GM12892 (cell line): ENCODE results near the gene ARHGEF17.

ENCODE experiments used
- DNase-seq: peaks from one replicate; pipeline ENCODE4 v3.0.0; 2011; ENCODE audit not compliant: insufficient read length
- FAIRE-seq: peaks from 2 replicates; lab custom pipeline; 2011; peaks lifted over from hg19 to GRCh38; lab: Jason Lieb, UNC
- POLR2A ChIP-seq: IDR thresholded peaks from 2 replicates; pipeline ENCODE4 v1.6.1; 2011; ENCODE audit warnings: low read depth, low read length, control low read depth
- POLR2AphosphoS5 ChIP-seq: IDR thresholded peaks from 2 replicates; pipeline ENCODE4 v1.6.1; 2011; ENCODE audit warnings: low read depth, low read length, control low read depth
- TAF1 ChIP-seq: IDR thresholded peaks from 2 replicates; pipeline ENCODE4 v1.6.1; 2011; ENCODE audit warnings: low read depth, mild to moderate bottlenecking, control low read depth, low read length, borderline replicate concordance

ARHGEF17 gene

DNA sequence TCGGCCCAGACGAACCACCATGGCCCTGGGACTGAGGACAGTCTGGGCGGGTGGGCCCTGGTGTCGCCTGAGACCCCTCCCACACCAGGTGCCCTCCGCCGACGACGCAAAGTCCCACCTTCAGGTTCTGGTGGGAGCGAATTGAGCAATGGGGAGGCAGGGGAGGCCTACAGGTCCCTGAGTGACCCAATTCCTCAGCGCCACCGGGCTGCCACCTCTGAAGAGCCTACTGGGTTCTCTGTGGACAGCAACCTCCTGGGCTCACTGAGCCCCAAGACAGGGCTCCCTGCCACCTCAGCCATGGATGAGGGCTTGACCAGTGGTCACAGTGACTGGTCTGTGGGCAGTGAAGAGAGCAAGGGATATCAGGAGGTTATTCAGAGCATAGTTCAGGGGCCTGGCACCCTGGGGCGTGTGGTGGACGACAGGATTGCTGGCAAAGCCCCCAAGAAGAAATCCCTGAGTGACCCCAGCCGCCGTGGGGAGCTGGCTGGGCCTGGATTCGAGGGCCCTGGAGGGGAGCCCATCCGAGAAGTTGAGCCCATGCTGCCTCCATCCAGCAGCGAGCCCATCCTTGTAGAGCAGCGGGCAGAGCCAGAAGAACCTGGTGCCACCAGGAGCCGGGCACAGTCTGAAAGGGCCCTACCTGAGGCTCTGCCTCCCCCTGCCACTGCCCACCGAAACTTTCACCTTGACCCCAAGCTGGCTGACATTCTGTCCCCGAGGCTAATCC lies 2.8 kb downstream of the ARHGEF17 start:
- FAIRE-seq = no peak
- no peak for DNase-seq
- TF ChIP-seq POLR2AphosphoS5 = no peak
- no peak for TF ChIP-seq TAF1
- TF ChIP-seq POLR2A = no peak

- TF ChIP-seq POLR2AphosphoS5 (no peak), TAF1 (no peak), POLR2A (no peak)
- FAIRE-seq (no peak), DNase-seq (no peak)
Observed at GRCh38 chr11:73311394-73311869, 3.4 kb downstream of the ARHGEF17 start.

GRCh38 chr11:73312036-73312435 lies 4.0 kb downstream of the ARHGEF17 start:
- FAIRE-seq (no peak), DNase-seq (no peak)
- TF ChIP-seq TAF1 (no peak), POLR2AphosphoS5 (no peak), POLR2A (no peak)

DNA sequence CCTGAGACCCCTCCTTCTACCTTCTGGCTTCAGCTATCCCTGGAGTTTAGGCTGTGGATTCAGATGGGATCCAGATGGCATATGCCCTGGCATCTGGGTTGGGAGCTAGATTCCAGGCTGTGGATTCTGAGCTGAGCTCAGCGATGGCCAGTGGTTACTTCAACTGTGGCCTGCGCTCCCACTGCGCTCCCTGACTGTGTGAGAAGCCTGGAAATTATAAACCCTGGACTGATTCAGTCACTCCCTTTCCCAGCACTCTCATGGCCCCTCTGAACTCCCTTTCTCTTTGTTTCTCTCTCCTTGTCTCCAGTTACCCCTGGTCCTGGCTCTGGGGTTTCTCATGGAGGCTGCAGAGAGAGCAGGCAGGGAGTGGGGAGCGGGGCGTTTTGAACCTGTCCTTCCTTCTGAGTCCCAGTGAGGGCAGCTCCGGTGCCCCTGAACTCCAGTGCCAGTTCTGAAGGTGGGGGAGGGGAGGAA lies 4.8 kb downstream of the ARHGEF17 start:
- DNase-seq (no peak), FAIRE-seq (no peak)
- no peak for TF ChIP-seq POLR2A
- no peak for TF ChIP-seq TAF1
- TF ChIP-seq POLR2AphosphoS5 = no peak

DNA sequence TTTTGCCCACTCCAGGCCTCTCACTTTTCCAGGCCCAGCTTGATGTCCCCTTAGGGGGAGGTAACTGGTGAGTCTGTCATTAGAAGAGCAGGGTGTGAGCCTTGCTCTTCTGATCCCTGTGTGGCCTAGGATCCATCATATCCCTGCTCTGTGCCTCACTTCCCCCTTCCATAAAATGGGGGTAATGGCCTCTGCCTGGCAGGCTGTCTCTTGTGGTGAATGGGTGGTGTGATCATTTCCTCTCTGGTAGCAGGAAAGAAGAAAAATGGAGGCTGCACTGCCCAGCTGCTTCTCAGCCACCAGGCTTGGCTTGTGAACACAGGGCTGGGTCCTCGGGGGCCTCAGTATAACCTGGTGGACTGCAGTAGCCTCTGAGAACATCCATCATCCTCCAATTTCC lies 5.6 kb downstream of the ARHGEF17 start:
- DNase-seq (no peak), FAIRE-seq (peak; percentile 83)

DNA sequence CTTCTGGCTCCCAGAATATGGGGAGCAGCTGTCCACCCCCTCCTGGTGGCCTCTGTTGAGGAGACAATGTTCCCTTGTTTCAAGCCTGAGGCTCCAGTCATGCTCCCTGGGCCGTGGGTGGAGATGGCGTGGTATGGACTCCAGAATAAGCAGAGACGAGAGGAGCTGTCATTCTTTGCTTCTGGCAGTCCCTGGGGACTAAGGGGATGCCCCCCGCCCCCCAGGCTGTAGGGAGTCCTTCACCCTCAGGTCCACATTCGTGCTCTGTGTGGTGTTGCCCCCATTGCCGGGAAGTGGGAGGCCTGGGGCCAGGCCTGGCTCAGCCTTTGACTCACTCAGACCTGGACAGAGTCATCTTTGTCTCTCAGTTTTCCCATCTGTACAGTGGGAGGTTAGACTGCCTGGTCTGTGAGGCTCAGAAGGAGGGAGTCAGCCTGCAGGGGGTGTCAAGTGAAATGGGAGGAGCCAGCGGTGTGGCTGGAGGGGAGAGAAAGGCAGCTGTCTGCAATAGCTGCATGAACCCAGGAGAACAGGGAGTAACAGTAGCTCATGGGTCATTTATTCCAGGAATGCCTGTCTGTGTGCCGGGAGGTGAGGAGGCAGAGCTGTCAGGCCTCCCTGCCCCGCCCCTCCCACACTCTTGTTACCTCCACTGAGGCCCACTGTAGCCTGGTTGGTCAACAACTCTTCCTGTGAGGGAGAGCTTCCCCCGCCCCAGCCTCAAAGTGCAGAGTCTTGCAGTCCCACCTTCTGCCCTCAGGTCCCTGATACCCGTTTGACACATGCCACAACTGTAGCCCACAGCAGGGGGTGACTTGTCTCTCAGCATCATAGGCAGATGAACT lies 6.3 kb downstream of the ARHGEF17 start:
- DNase-seq (no peak), FAIRE-seq (peak; percentile 95)
- TF ChIP-seq POLR2AphosphoS5 = no peak
- no peak for TF ChIP-seq POLR2A
- no peak for TF ChIP-seq TAF1

More for the DNA sequence above, 5.6 kb downstream of the ARHGEF17 start:
- TF ChIP-seq TAF1 (no peak), POLR2AphosphoS5 (no peak), POLR2A (no peak)

DNA sequence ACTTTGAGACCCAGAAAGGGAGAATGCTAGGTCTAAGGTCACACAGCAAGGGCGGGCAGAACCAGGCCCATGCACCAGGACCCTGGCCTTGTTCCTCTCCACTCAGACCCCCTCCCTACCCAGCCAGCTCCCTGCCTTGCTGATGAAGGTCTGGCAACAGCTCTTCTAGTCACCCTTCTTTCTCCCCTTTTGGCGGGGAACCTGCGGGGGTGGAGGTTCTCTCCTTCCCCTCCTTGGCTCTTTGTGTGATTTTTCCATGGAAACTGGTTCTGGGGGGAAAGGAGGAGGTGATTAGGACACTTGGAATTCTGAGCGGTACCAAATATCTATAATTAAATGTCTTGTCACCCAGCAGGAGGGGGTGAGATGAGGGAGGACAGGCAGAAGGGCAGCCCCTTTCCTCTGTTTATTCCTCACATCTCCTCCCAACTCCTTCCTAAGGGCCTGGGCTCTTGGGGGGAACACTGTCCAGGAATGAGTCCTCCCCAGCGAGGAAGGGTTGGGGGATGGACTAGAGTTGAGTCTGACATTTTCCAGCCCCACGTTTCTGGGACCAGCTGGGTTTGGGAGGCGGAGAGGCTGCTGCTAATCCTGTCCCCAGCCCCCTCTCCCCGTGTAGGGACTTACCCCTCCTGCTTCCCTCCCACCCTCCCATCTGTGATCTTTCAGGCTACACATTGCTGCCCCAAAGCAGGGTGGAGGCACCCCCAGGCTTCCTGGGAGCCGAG lies 7.4 kb downstream of the ARHGEF17 start:
- TF ChIP-seq TAF1 (no peak), POLR2AphosphoS5 (no peak), POLR2A (no peak)
- DNase-seq (no peak), FAIRE-seq (peak; percentile 5)

DNA sequence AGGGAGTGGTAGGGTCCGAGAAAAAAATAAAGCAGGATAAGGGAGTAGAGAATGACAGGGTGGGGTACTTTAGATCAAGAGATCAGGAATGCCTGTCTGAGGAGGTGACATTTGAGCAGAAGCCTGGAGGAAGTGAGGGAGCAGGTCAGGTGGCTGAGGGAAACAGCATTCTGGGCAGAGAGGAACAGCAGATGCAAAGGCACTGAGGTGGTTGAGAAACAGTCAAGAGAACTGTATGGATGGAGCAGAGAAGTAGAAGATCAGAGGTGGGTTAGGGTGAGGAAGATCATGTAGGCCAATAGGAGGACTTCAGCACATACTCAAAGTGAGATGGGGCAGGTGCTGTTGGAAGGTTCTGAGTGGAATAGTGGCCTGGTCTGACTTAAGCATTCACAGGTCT lies 8.3 kb downstream of the ARHGEF17 start:
- TF ChIP-seq POLR2A = no peak
- no peak for TF ChIP-seq POLR2AphosphoS5
- no peak for TF ChIP-seq TAF1
- no peak for FAIRE-seq

DNA sequence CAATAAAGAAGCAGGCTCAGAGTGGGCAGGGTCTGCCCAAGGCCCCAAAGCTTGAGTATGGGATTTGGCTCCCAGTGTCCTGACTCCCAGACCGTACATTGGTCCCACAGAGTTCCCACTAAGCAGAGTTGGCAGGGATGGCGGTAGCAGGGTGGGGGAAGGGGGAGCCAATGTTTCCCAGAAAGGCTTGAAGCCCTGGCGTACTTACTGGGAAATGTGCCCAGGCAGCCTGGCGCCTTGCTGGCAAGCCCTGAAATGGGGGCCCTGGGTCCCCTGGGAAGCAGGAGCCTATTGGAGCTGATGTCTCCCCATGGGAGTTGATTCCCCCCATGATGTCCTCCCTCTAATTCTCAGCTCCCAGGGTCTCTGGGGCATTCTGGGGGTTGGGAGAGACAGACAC lies 9.3 kb downstream of the ARHGEF17 start:
- DNase-seq (no peak), FAIRE-seq (no peak)
- TF ChIP-seq POLR2AphosphoS5 (no peak), POLR2A (no peak), TAF1 (no peak)

More for the DNA sequence above, 8.3 kb downstream of the ARHGEF17 start:
- DNase-seq = no peak

GRCh38 chr11:73317803-73318202 lies 9.7 kb downstream of the ARHGEF17 start:
- FAIRE-seq (no peak), DNase-seq (no peak)
- TF ChIP-seq POLR2AphosphoS5 (no peak), TAF1 (no peak), POLR2A (no peak)

- TF ChIP-seq POLR2AphosphoS5 (no peak), POLR2A (no peak), TAF1 (no peak)
- no peak for DNase-seq
- FAIRE-seq = no peak
Observed at GRCh38 chr11:73318501-73319011, 10.5 kb downstream of the ARHGEF17 start.
